Measurements from ENCODE around the gene ASMTL. TPM values are rescaled to one million over a fixed set of nuclear protein-coding genes. Genes with fewer than 3 reads are reported as not detected.

The ASMTL gene
- total RNA-seq, 1 donor from 2014 or later: 13.6 TPM

GRCh38 chrX:1355131-1356046 is 97.3 kb downstream of the ASMTL start:
- Histone ChIP-seq H3K9me3 (ENCODE audit: control insufficient read depth in 3 of 3, low read length in 3 of 3) (no peaks in the 10 kb centered on the region), H3K27ac (ENCODE audit: low read depth, low read length) (no peak overlapping the region), H3K4me1 (ENCODE audit: control insufficient read depth in 3 of 3, insufficient read depth in 3 of 3, low read length in 3 of 3) (no peaks in the 10 kb centered on the region), H3K36me3 (ENCODE audit: control insufficient read depth in 3 of 3, insufficient read depth in 3 of 3, low read length in 3 of 3) (peaks cover 3 to 10% (median 5%) of the 10 kb centered on the region in 3 donors), H3K27me3 (ENCODE audit: control insufficient read depth in 3 of 3, insufficient read depth in 3 of 3, low read length in 3 of 3) (no peaks in the 10 kb centered on the region), H3K4me3 (ENCODE audit: low read length in 3 of 3) (no peak overlapping the region), H3K9ac (ENCODE audit: low read depth in 1 of 3, low read length in 3 of 3) (no peak overlapping the region)

DNA sequence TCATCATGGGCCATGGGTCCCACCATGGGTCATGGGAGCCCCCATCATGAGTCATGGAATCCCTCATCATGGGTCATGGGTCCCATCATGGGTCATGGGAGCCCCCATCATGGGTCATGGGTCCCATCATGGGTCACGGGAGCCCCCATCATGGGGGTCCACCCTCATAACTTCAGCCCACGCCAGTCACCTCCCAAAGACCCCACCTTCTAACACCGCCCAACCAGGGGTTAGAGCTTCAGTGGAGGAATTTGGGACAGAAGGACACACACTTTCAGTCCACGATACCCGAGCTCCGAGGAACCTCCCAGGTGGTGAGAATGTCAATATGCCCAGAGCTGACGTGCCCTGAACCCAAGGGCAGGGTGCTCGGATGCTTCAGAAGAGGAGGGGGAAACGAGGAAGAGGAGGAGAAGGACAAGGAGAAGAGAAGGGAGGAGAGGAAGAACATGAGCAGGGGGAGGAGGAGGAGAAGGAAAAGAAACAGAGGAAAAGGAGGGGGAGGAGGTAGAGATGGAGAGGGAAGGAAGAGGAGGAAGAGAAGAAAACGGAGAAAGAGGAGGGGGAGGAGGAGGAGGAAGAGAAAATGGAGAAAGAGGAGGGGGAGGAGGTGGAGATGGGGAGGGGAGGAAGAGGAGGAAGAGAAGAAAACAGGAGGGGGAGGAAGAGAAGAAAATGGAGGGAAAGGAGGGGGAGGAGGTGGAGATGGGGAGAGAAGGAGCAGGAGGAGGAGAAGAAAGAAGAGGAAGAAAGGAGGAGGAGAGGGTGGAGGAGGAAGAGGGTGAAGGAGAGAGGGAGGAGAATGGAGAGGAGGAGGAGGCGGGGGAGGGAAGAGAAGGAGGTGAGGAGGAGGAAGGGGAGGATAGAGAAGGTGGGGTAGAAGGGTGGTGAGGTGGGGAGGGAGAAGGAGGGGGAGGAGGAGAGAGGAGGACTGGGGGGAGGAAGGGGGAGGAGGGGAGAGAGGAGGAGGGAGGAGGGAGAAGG is 98.4 kb downstream of the ASMTL start:
- no peak overlapping the region for H3K9ac ChIP-seq (ENCODE audit: low read depth in 1 of 3, low read length in 3 of 3)
- no peak overlapping the region for H3K4me3 ChIP-seq (ENCODE audit: low read length in 3 of 3)
- peaks cover 3 to 9% (median 4%) of the 10 kb centered on the region in 3 donors for H3K36me3 ChIP-seq (ENCODE audit: control insufficient read depth in 3 of 3, insufficient read depth in 3 of 3, low read length in 3 of 3)
- H3K27me3 ChIP-seq (ENCODE audit: control insufficient read depth in 3 of 3, insufficient read depth in 3 of 3, low read length in 3 of 3): no peaks in the 10 kb centered on the region
- no peak overlapping the region for H3K27ac ChIP-seq (ENCODE audit: low read depth, low read length)
- H3K9me3 ChIP-seq (ENCODE audit: control insufficient read depth in 3 of 3, low read length in 3 of 3): no peaks in the 10 kb centered on the region
- H3K4me1 ChIP-seq (ENCODE audit: control insufficient read depth in 3 of 3, insufficient read depth in 3 of 3, low read length in 3 of 3): no peaks in the 10 kb centered on the region

Other genes with a start within 250 kb of the ASMTL start
- 0.52 TPM for gene CRLF2, start 240.3 kb downstream of the ASMTL start, total RNA-seq
- 7.3 TPM for gene CSF2RA, start 184.1 kb downstream of the ASMTL start, total RNA-seq
- 6.3 TPM for gene IL3RA, start 116.1 kb downstream of the ASMTL start, total RNA-seq
- 185 TPM for gene SLC25A6, start 60.8 kb downstream of the ASMTL start, total RNA-seq
- 0.52 TPM for gene P2RY8, start 84.3 kb upstream of the ASMTL start, total RNA-seq
- 13.0 TPM for gene AKAP17A, start 138.7 kb upstream of the ASMTL start, total RNA-seq
- not detected for gene ASMT, start 162.2 kb upstream of the ASMTL start, total RNA-seq

Data from skeletal muscle tissue (tissue), 4 donors.